K562 (cell line): ENCODE results near the gene MLLT1. TPM values are rescaled to one million over a fixed set of nuclear protein-coding genes. Genes with fewer than 3 reads are reported as not detected.

Source experiments
- BHLHE40 ChIP-seq: IDR thresholded peaks from 2 replicates; pipeline ENCODE4 v1.6.1; 2011; ENCODE audit warnings: low read length, improper control_type of control experiment
- ETV1 ChIP-seq: fragments of 450-650 bp; conservative IDR thresholded peaks from 2 replicates; pipeline ENCODE4 v1.6.1; 2016; ENCODE audit warnings: missing genetic modification characterization, control low read depth, low read depth, missing compliant biosample characterization
- HMGXB4 ChIP-seq: sonication (generic); formaldehyde crosslinking; IDR thresholded peaks from 2 replicates; pipeline ENCODE4 v1.8.1; 2023; ENCODE audit warnings: mild to moderate bottlenecking, missing genetic modification reagents
- HSF4 ChIP-seq: fragments of 250-450 bp; sonication (Bioruptor Pico); IDR thresholded peaks from 2 replicates; pipeline ENCODE4 v2.1.2; 2022; ENCODE audit warnings: mild to moderate bottlenecking, moderate library complexity, borderline replicate concordance
- MBD1 ChIP-seq: fragments of 250-450 bp; sonication (Bioruptor Pico); IDR thresholded peaks from 2 replicates; pipeline ENCODE4 v1.8.0; 2022; ENCODE audit warnings: inconsistent platforms
- PBX2 ChIP-seq, 2 experiments: IDR thresholded peaks in 1 of 2; conservative IDR thresholded peaks in 1 of 2; 2 replicates each; pipeline ENCODE4 v1.6.1; 2016; ENCODE audit warnings: low read depth in 2 of 2, mild to moderate bottlenecking in 1 of 2, missing compliant biosample characterization in 1 of 2, missing genetic modification characterization in 1 of 2, moderate library complexity in 1 of 2
- RERE ChIP-seq: sonication (generic); formaldehyde crosslinking; IDR thresholded peaks from 2 replicates; pipeline ENCODE4 v1.8.0; 2023; ENCODE audit warnings: missing genetic modification reagents, mild to moderate bottlenecking, borderline replicate concordance
- SMARCA5 ChIP-seq: fragments of 450-650 bp; IDR thresholded peaks from 2 replicates; pipeline ENCODE4 v1.6.1; 2016
- polyA plus RNA-seq, 8 experiments: library from polyadenylated mRNA; depleted of rRNA in 4 of 8; stranded (reverse) in 5 of 8; unstranded in 3 of 8; fragments of >200 nt; fragmentation: Nextera tagmentation in 2 of 8; fragmentation: Illumina TruSeq in 1 of 8; extraction: Ambion mirVana in 2 of 8; extraction: Trizol in 1 of 8; gene quantifications; 2 replicates each; pipeline versions ENCODE4 v1.2.1 to v1.2.3, GENCODE V29; 2011 to 2014; ENCODE audit warnings: inconsistent platforms in 1 of 8, missing spikeins in 1 of 8
- total RNA-seq, 7 experiments: library from RNA; depleted of rRNA in 6 of 7; stranded (reverse); fragments of >200 nt in 6 of 7; fragmentation: Illumina TruSeq in 2 of 7; extraction: Trizol in 2 of 7; gene quantifications; 2 replicates each; pipeline versions ENCODE4 v1.2.1 to v1.2.3, GENCODE V29; 2011 to 2021; ENCODE audit warnings: low replicate concordance in 1 of 7

Gene MLLT1
- total and polyA plus RNA-seq, 9 of the 15 experiments (the other 6 are each of a cell fraction or from before 2014, with no cell fraction given), result 0.23 to 63.5 (median 15.4) TPM

GRCh38 chr19:6326815-6327214 is 47.0 kb upstream of the MLLT1 start (continued):
- no peak for TF ChIP-seq HMGXB4
- TF ChIP-seq BHLHE40, result no peak
- no peak for TF ChIP-seq HSF4 (CRISPR knock-in tag)
- TF ChIP-seq SMARCA5, result no peak
- no peak for TF ChIP-seq PBX2 (CRISPR knock-in tag; IDR thresholded peaks at IDR 0.05; ENCODE audit: low read depth)
- TF ChIP-seq PBX2 (tag; conservative IDR thresholded peaks at IDR 0.05; ENCODE audit: low read depth), result no peak
- no peak for TF ChIP-seq MBD1 (CRISPR knock-in tag)
- TF ChIP-seq ETV1 (tag), result no peak
- TF ChIP-seq RERE (CRISPR knock-in tag), result no peak
